Astrocyte of the spinal cord (primary cell): Measurements from ENCODE around the gene CHST8.

ENCODE experiments used
- DNase-seq: peaks from one replicate; pipeline ENCODE4 v3.0.0; 2011; ENCODE audit warnings: low read depth, low spot score
- H3K4me3 ChIP-seq: 2 replicates; pipeline ENCODE4 v1.5.1; 2011; ENCODE audit warnings: low read depth, mild to moderate bottlenecking, low read length, moderate library complexity
- CTCF ChIP-seq: IDR thresholded peaks from 2 replicates; pipeline ENCODE4 v1.5.1; 2012; ENCODE audit warnings: low read depth, mild to moderate bottlenecking, low read length, inconsistent platforms
- in situ Hi-C: cut with HindIII; loops from 2 replicates; pipeline ENCODE4 v1.10.0; 2017; ENCODE audit warnings: low sequenced_read_pairs

Gene CHST8

GRCh38 chr19:33683881-33684537 lies 62.3 kb downstream of the CHST8 start:
- peak; percentile 10 for DNase-seq
- TF ChIP-seq CTCF = no peak
- no peak overlapping the region for H3K4me3 ChIP-seq
- in situ Hi-C loops = no loop called here

GRCh38 chr19:33684538-33685232 lies 62.9 kb downstream of the CHST8 start:
- no peak overlapping the region for H3K4me3 ChIP-seq
- no peak for TF ChIP-seq CTCF
- DNase-seq = no peak
- in situ Hi-C loops = no loop called here

- in situ Hi-C loops = no loop called here
- DNase-seq = no peak
- TF ChIP-seq CTCF = no peak
- H3K4me3 ChIP-seq = no peak overlapping the region
These were observed 63.8 kb downstream of the CHST8 start for GRCh38 chr19:33685541-33685940.

GRCh38 chr19:33686262-33686661 lies 64.5 kb downstream of the CHST8 start:
- no peak for TF ChIP-seq CTCF
- DNase-seq = no peak
- H3K4me3 ChIP-seq = no peak overlapping the region
- in situ Hi-C loops = no loop called here

- in situ Hi-C loops = no loop called here
- no peak for TF ChIP-seq CTCF
- no peak for DNase-seq
- H3K4me3 ChIP-seq = no peak overlapping the region
These were observed 65.1 kb downstream of the CHST8 start for GRCh38 chr19:33686687-33687480.

GRCh38 chr19:33687481-33688170 lies 65.9 kb downstream of the CHST8 start:
- DNase-seq = no peak
- H3K4me3 ChIP-seq = no peak overlapping the region
- in situ Hi-C loops = no loop called here
- TF ChIP-seq CTCF = no peak
